Breast epithelium (tissue), 3 donors: ENCODE measurements around the gene FOXA2.

ENCODE experiments used
- POLR2A ChIP-seq: fragments of 450-650 bp; IDR thresholded peaks from one replicate; pipeline ENCODE4 v1.6.1; 2016; ENCODE audit warnings: antibody characterized with exemption, mild to moderate bottlenecking, moderate library complexity
- POLR2AphosphoS5 ChIP-seq, 3 donors: sonication (generic); formaldehyde crosslinking; IDR thresholded peaks; one replicate each; pipeline ENCODE4 v1.6.1; 2017; ENCODE audit warnings: antibody characterized with exemption in 3 of 3
- TF ChIP-seq, protein P1 (sequence below), 3 donors: fragments of 450-650 bp; IDR thresholded peaks; one replicate each; pipeline ENCODE4 v1.5.1; 2016 to 2017; ENCODE audit warnings: antibody characterized with exemption in 3 of 3, mild to moderate bottlenecking in 3 of 3, moderate library complexity in 3 of 3

DNA sequence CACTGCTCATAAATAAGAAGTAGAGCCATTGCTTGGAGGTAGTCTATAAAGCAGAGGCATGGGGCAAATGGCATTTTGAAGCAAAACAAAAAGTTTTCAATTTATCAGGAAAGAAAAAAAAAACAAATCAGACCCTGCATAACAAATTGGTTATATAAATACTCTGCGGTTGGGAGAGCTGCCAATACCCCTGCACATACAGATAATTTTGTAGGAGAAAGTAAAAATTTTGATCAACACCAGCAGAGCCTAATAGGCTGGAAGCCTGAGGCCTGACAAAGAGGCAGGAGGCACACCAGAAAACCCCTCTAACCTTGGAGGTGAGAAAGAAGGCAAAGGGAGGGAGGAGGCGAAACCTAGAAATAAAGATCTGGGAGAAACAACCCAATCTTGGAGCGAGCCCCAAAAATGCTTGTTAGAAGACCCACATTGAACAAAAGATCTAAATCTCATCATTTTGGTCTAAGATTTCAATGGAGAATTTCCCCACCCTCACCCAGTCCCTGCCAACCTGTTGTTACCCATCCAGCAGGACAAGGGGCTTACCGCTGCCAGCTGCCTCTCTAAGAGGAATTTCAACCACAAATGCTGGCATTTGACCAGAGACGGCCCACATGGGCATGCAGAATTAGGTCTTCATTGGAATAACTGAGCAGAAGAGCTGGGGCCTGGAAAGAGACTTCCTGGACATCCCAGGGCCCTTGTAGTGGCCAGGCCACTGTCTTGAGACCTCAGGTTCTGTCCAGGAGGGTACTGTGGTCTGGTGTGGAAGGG is 28.4 kb downstream of the FOXA2 start:
- TF ChIP-seq, protein P1, sequence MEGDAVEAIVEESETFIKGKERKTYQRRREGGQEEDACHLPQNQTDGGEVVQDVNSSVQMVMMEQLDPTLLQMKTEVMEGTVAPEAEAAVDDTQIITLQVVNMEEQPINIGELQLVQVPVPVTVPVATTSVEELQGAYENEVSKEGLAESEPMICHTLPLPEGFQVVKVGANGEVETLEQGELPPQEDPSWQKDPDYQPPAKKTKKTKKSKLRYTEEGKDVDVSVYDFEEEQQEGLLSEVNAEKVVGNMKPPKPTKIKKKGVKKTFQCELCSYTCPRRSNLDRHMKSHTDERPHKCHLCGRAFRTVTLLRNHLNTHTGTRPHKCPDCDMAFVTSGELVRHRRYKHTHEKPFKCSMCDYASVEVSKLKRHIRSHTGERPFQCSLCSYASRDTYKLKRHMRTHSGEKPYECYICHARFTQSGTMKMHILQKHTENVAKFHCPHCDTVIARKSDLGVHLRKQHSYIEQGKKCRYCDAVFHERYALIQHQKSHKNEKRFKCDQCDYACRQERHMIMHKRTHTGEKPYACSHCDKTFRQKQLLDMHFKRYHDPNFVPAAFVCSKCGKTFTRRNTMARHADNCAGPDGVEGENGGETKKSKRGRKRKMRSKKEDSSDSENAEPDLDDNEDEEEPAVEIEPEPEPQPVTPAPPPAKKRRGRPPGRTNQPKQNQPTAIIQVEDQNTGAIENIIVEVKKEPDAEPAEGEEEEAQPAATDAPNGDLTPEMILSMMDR (IDR thresholded peaks at IDR 0.05): no peak
- TF ChIP-seq POLR2A (no peak), POLR2AphosphoS5 (IDR thresholded peaks at IDR 0.05) (no peak)
